Measurements from ENCODE around the gene SLC15A3. TPM values are rescaled to one million over a fixed set of nuclear protein-coding genes. Genes with fewer than 3 reads are reported as not detected.

The SLC15A3 gene
- 10 to 100 TPM in 11 of 12 donors, not detected in 1; 14.1 to 49.0 (median 21.4) TPM for polyA plus RNA-seq (ENCODE audit: insufficient read length in 12 of 12)
- long read RNA-seq, donor 1, partial matches to known transcripts: 0 of 6 reads
- long read RNA-seq, donor 1, other reads (novel, unspliced or antisense): 0 of 6 reads
- long read RNA-seq, donor 2, partial matches to known transcripts: 0 of 2 reads
- long read RNA-seq, donor 2, other reads (novel, unspliced or antisense): 0 of 2 reads
- long read RNA-seq, donor 3, partial matches to known transcripts: 0 of 1 reads
- long read RNA-seq, donor 3, other reads (novel, unspliced or antisense): 0 of 1 reads
- long read RNA-seq, donor 4, partial matches to known transcripts: 0 of 1 reads
- long read RNA-seq, donor 4, other reads (novel, unspliced or antisense): 0 of 1 reads
- long read RNA-seq, donor 5: 0 reads
- long read RNA-seq, donor 6, partial matches to known transcripts: 0 of 1 reads
- long read RNA-seq, donor 6, other reads (novel, unspliced or antisense): 0 of 1 reads
- long read RNA-seq, donor 7, partial matches to known transcripts: 0 of 3 reads
- long read RNA-seq, donor 7, other reads (novel, unspliced or antisense): 0 of 3 reads
- long read RNA-seq, donor 8: 0 reads
- long read RNA-seq, donor 9: 0 reads
- long read RNA-seq, donor 10, full-length matches to known transcripts: 2 of 2 reads
- long read RNA-seq, donor 10, partial matches to known transcripts: 0 of 2 reads
- long read RNA-seq, donor 10, other reads (novel, unspliced or antisense): 0 of 2 reads
- long read RNA-seq, donor 11, full-length matches to known transcripts: 1 of 1 reads
- long read RNA-seq, donor 11, partial matches to known transcripts: 0 of 1 reads
- long read RNA-seq, donor 11, other reads (novel, unspliced or antisense): 0 of 1 reads

DNA sequence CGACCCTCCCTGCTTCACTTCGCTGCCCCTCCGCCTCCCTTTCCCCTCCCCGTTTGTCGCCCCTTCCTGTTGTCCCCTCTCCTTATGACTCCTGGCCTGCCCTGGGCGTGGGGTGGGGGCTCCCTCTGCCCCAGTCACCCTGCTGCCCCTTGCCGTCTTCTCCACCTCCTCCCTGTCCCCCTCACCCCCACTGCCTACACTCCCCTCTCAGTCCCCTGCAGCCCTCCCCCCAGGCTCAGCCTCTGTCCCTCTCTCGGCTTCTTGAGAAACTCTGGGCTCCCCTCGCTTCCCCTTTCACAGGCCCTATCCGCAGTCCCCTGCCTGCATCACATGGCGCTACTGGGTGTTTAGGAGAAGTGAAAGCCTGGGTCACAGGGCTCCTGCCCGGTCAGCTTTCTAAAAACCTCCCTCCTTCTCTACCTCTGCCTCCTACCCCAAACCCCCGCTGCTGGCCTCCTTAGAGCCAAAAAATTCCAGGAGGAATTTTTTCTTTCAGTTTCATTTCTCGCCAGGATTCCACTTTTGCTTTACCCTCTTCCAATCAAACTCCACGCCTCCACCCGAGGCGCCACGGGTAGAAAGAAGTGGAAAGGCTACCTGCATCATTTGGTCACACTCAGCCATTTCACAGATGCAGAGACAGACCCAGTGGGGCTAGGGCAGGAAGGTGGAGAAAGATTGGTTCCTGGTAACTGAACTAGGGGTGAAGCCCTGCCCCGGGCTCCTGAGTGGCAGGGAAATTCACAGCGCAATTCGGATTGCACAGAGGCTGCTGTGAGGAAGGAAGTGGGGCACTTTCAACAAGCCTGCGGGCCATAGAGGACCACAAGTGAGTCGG lies at the start of gene SLC15A3:
SLC15A3 (minus strand) TSS at position 273 of the 838 bp plus-strand sequence. CDS start 625 bp downstream, outside the sequence.
- DNase-seq: peak; percentile 70

DNA sequence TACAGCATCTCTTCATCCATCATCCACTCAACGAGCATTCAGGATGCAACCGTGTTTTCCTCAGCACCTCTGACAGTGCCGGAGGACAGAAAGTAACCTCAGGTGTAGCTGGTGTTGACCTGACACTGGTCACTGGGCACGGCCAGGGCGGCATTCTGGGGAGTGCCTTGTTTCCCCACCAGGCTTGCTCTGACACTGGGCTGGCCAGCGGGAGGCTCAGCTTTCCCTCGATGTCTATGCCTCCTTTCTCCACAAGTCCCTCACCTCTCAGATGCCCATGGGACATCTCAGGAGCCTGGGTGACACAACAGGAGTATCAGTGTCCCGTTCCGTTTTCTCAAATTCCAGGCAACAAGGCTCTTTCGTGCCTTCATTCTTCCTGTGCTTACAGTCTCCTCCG lies 48.5 kb upstream of the SLC15A3 start:
- no peak for DNase-seq

DNA sequence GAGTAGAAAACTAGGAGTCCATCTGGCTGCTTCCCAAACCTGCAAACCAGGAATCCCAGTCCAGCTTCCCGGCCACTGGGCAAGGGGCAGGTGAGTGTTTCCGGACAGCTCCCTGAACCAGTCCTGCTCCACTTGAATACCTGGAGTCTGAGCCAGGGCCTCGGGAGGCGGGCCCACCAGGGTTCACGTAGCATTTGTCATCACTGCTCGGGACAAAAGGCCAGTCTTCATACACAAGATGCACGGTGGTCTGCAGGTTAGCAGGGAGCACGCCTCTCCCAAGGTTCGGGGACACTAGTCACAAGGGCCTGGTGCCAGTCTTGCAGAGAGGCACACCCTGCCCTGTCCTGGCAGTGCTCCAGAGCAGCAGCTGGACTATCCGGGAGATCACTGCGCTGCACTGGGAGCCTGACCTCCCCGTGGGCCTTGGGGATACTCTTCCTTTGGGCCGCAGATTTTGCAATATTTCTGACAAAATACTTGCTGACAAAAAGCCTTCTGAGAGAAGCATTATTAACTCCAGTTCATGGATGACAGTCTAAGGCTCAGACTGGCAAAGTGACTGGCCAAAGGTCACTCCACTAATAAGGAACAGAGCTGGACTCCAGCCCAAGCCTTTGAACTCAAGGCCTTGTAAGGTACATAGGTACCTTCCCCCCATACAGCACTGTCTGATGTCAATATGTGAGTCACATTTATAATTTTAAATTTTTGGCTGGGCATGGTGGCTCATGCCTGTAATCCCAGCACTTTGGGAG lies 44.6 kb upstream of the SLC15A3 start:
- no peak for DNase-seq

DNA sequence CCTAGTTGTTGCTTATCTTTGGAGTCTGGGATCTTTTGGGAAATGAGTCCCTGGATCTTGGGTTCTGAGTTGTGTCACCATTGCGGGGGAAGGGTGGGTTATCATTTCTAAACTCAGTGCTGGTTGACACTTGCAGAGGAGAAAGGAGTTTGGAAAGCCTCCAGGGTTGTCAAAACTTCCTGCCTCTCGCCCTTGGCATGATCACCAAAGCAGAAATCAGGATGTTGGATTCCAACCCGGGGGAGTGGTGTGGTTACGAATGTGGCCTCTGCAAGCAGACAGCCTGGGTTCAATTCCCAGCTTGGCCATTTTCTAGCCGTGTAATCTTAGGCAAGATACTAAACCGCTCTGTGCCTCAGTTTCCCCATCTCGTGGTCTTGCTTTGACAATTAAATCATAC lies 43.8 kb upstream of the SLC15A3 start:
- DNase-seq: no peak

DNA sequence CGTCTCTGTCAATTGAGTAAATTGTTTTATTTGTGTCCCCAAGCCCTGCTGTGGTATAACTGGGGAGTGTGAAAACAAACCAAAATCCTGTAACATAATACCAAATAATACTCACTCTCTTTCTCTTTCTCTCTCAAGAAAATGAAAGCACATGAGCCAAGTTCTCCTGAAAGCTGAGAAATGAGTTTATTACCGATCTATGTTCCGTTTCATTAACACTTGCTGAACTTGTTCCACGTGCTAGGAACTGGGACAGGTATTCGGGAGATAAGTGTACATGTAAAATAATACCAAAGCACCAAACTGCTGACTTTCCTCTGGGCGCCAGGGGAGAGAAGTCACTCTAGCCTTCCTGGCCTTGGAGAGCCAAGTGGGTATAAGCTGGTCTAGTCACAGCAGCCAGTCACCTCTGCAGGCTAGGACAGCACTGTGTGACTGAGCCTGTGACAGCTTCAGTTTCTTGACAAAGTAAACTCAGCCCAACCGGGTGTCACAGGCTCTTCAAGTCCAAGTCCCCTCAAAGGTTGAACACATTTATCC lies 42.6 kb upstream of the SLC15A3 start:
- no peak for DNase-seq

DNA sequence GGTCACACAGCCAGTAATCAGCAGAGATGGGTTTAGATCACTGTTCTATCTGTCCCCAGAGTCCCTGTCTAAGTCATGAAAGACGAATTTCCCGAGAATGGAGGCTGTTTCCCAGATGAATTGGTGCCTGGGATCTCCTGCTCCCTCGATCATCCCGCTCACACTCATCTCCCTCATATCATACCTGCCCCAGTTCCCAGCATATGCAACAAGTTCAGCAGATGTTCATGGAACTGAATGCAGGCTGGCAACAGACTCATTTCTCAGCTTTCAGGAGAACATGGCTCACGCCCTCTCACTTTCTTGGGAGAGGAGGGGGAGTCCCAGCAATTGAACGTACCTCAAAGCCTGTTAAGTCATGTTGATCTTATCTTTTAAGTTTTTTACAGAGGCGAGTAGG lies 41.6 kb upstream of the SLC15A3 start:
- DNase-seq: no peak

DNA sequence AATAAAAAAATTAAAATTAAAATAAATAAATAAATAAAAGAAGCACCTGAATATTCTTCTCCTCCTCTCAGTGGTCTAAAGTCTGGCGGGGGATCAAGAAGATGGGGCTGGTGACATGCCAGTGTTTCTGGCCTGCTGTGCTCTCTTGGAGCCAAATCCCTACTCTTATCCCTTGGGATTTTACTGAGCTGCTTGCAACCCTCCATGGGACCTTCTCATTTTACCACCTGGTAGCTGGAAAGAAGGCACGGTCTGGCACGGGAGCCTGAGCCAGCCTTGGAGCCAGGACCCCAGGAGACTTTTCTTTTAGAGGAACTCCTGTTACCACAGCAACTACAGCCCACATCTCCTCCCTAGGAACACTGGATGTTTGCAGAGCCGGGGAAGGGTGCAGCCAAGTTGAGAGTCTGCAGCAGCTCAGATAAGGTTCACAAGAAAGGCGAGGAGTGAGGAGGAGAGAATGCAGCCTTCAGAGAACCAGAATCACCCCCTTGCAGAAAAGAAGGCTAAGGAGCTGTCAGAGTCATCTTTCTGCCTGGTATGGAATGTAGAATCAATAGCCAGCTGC lies 41.0 kb upstream of the SLC15A3 start:
- DNase-seq: no peak

DNA sequence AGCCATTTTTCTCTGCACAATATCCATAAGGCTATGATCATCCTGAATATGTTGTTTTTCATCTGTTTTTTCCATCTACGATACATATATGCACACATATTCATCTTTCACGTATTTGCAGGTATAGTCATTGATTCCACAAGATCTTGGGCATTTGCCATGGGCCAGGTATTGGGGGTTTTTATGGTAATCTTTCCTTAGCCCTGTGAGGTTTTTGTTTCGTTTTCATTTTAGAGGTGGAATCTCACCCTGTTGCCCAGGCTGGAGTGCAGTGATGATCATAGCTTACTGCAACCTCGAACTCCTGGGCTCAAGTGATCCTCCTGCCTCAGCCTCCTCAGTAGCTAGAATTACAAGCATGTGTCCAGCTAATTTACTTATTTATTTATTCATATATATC lies 39.5 kb upstream of the SLC15A3 start:
- DNase-seq: no peak

DNA sequence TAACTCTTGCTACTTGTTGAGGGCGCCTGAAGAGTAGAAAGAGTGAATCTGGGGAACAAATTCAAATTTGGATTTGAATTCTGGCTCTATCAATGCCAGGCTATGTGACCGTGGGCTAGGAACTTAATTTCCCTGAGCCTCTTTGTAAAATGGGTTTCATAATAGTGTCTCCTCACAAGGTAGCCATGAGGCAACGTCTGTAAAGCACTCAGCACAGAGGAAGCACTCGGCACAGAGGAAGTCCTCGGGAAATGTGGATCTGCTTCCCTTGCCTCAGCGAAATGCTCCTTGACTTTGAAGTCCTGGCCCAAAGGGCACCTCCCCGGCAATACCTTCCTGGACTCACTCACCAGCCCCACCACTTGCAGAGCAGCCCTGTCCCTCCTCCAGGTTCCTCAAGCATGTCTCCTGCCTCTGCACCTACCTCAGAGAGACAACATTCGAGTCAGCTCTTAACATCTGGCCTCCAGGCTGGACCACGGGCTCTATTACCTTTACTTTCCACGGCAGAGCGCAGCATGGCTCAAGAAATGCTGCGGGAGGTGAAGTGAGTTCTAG lies 37.2 kb upstream of the SLC15A3 start:
- DNase-seq: no peak

DNA sequence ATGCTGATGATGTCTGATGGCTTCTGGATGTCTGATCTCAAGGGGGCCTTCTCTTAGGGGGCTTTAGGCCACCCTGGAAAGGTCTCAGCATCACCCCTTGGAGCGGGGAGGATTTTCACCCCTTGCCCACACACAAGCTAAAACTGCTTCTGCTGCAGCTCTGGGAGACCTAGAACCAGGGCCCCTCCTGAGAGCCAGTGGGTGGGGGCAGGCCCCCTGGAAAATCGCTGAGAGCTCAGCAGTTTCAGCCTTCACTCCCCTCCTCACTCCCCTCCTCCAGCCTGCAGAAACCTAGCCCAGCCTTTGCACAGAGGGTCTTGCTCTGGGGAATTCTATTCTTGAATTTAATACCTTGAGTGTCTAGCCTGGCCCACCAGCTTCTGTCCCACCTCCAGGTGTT lies 36.7 kb upstream of the SLC15A3 start:
- no peak for DNase-seq

DNA sequence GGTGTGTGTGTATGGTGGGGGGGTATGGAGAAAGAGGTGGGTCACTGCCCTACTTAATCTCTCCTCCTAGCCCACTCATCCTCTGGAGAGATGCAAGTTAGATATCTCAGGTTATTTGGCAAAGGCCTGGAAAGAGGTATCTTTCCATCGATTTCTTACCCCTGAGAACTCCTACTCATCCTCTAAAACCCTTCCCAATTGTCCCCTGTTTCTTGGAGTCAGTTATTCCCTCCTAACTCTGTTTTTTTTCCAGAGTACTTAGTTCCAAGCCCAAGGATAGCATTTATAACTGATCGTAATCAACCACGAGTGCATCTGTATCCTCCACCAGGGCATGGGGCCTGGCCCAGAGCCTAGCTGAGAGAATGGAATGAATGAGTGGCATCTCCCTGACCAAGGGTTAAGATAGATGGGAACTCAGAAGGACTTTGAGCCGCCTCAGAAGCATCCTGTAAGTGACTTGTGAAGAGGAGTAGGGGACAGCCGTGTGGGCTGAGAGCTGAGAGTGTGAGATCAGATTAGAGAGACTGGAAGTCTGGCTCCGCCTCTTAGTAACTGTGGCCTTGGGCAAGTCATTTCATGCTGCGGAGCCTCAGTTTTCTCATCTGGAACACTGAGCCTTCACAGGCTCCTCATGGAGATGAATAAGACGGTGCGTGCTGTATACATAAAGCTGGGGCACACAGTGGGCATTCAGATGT lies 35.8 kb upstream of the SLC15A3 start:
- no peak for DNase-seq

DNA sequence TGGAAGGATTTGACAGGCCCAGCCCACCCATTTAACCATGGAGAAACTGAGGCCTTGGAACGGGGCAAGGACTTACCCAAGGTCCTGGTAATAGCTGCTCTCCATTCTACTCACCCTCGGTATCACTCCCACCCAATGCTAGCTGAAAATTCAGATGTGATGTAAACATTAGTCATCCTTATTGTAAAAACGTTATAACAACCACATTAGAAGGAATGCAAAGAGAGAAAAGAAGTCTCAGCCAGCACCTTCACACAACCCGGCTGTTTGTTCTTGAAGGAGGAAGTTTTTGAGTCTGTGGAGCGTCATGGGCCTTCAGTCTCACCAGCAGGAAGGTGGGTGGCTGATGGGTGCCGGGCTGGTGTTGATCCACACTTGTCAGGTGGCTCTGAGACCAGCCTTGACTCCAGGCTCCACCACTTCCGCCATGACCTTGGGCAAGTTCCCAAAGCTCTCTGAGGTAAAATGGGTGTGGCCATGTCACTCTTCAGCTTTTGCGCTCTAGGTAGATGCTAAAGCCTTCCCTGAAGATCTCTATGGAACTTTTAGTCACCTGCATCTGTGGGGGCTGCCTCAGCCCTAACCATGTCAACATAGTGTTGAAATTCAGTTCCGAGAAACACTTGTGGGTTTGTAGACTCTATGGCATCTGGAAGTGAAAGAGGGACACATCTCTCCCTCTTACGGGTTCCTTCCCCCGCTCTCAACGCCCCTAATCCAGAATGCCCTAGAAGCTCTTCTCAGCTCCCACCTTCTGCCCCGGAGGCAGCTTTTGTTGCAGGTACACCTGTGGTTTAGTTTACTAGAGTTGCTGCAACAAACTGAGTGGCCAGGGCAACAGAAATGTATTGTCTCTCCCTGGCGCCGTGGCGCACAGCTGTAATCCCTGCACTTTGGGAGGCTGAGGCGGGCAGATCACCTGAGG lies 34.3 kb upstream of the SLC15A3 start:
- no peak for DNase-seq

DNA sequence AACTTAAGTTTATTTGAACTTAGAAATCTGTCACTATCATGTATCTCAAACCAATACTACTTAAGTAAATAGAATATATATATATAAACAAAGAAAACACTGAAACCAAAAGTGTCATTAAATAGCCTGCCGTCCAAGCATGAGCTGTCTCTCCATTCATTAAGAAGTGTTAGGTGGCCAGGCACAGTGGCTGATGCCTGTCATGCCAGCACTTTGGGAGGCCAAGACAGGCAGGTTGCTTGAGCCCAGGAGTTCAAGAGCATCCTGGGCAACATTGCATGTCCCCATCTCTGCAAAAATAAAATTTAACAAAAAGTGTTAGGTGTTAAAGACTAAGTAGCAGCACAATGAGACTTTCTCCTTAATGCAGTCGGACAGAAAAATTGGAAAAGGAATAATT lies 33.5 kb upstream of the SLC15A3 start:
- no peak for DNase-seq

DNA sequence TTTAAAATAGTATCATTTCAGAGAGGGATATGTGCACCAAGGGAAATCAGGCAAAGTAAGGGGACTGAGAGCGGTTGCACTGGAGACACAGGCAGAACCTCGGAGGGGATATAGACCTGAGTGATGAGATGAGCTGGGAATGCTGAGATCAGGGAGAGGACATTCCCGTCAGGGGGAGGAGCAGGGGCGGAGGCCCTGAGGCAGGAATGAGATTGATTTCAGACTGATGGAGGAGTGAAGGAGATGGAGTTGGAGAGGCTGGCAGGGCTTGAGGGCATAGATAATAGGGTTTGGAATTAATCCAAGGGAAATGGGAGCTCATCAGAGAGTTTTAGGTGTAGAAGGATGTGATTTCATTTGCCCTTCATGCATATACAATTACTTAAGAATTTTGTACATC lies 32.7 kb upstream of the SLC15A3 start:
- DNase-seq: no peak

DNA sequence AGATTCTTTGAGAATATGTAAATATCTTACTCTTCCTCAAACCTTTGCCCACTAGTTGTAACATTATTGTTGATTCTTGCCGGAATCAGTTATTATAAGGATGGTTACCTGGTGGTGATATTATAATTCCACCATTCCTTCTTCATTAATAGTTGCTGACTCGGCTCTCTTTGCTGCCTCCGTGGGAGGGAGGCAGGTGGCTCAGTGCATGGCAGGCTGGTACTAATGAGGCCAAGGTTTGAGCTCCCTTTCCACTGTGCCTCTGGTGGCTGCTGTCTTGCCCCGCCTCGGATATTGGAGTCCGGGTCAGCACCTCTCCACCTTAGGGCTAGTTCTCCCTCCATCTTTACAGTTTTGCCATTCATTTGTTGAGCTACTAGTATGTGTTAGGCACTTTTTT lies 32.2 kb upstream of the SLC15A3 start:
- no peak for DNase-seq

DNA sequence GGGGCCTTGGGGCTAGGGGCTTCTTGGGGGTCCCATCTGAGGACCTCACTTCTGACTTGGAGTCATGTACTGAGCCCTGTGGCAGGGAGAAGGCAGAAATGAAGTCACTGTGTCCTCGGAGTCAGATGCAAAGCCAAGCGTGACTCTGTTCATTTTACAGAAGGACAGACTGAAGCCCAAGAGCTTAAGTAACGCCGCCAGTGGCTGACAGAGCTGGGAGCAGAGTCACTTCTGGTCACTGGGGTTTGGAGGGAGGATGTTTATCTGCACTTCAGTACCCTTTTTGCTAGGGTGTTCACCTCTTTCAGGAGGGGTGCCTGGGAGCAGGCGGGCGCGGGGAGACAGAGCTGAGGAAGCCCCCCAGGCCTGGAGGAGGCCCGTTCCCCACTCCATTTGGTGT lies 30.2 kb upstream of the SLC15A3 start:
- DNase-seq: no peak

DNA sequence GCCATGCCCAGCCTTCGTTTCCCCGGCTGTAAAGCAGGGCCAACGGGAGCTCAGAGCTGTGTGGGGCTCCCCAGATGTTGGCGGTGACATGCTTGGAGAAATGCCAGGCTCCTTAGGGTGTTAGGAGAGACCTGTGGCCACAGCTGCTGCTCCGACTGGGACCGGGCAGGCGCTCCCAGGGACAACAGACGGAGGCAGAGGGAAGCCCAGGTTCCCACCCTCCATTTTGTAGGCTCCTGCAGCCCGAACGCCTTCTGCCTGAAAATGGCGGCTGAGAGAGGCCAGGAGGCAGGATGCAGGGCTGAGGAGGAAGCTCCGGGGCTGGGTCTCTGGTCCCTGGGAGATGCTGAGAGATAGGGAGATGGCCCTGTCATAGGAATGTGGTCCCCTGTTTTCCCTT lies 29.5 kb upstream of the SLC15A3 start:
- no peak for DNase-seq

Measured in muscle of arm (tissue), 14 donors.